ENCODE results near the gene PDZD7.

- TF ChIP-seq CTCF (IDR thresholded peaks at IDR 0.05) (no peak), POLR2A (IDR thresholded peaks at IDR 0.05; ENCODE audit: low read depth) (no peak), EP300 (IDR thresholded peaks at IDR 0.05) (no peak), POLR2AphosphoS5 (IDR thresholded peaks at IDR 0.05) (no peak)
These were observed 53.5 kb downstream of the PDZD7 start for GRCh38 chr10:100977436-100977835.

Data from esophagus muscularis mucosa (tissue), 4 donors.